GM12892 (cell line): ENCODE measurements around the gene RIPOR1.

Source experiments
- POLR2A ChIP-seq: IDR thresholded peaks from 2 replicates; pipeline ENCODE4 v1.6.1; 2011; ENCODE audit warnings: low read depth, low read length, control low read depth
- POLR2AphosphoS5 ChIP-seq: IDR thresholded peaks from 2 replicates; pipeline ENCODE4 v1.6.1; 2011; ENCODE audit warnings: low read depth, low read length, control low read depth

GRCh38 chr16:67547423-67548264, 19.0 kb downstream of the RIPOR1 start:
- peak; percentile 7; the same call in 1 of the 2 replicates for TF ChIP-seq POLR2AphosphoS5
- TF ChIP-seq POLR2A: peak; percentile 55
